Lower lobe of right lung (tissue), 2 donors: ENCODE measurements around the gene STIL. TPM values are rescaled to one million over a fixed set of nuclear protein-coding genes. Genes with fewer than 3 reads are reported as not detected.

ENCODE experiments used
- ATAC-seq, 2 donors: fragments of 200-7000 bp; cut with Tn5 transposase; one replicate each; pipeline ENCODE4 v1.9.1; 2020 to 2022; ENCODE audit warnings: mild to moderate bottlenecking in 2 of 2, moderate library complexity in 2 of 2
- DNase-seq: peaks from one replicate; pipeline ENCODE4 v3.0.0-alpha.2; 2020
- H3K27ac ChIP-seq: fragments of 200-600 bp; one replicate; pipeline ENCODE4 v1.8.0; 2022
- H3K27me3 ChIP-seq: fragments of 200-600 bp; one replicate; pipeline ENCODE4 v1.8.0; 2022; ENCODE audit warnings: low read depth
- H3K36me3 ChIP-seq: fragments of 200-600 bp; one replicate; pipeline ENCODE4 v1.8.0; 2022; ENCODE audit warnings: mild to moderate bottlenecking
- H3K4me1 ChIP-seq: fragments of 200-600 bp; one replicate; pipeline ENCODE4 v1.8.0; 2022
- H3K4me3 ChIP-seq: fragments of 200-600 bp; one replicate; pipeline ENCODE4 v1.8.0; 2022; ENCODE audit warnings: mild to moderate bottlenecking
- H3K9me3 ChIP-seq: fragments of 200-600 bp; one replicate; pipeline ENCODE4 v1.8.0; 2022
- intact Hi-C: fragments of 100-400 bp; cut with DNase I; formaldehyde crosslinking; loops from one replicate; pipeline ENCODE4 v1.11.0; 2022
- long read RNA-seq: library from polyadenylated mRNA; unstranded; transcript quantifications from one replicate; pipeline ENCODE4 v2.0.0, GENCODE V29; 2021
- total RNA-seq: library from RNA; stranded (reverse); fragmentation: NEBNext Ultra II Directional; extraction: Animal tissue kit (Norgen Biotek cat#: 25700); gene quantifications from one replicate; pipeline ENCODE4 v1.2.1, GENCODE V29; 2021
- TF ChIP-seq, protein P1 (sequence below): fragments of 200-600 bp; IDR thresholded peaks from one replicate; pipeline ENCODE4 v1.8.0; 2022; ENCODE audit warnings: antibody characterized with exemption, mild to moderate bottlenecking
- donor health status: DM: no; HTN: yes; CAD: no; lungs with severe emphysema.

Gene STIL
- 1.6 TPM for total RNA-seq
- long read RNA-seq, partial matches to known transcripts: 0 of 2 reads
- long read RNA-seq, other reads (novel, unspliced or antisense): 2 of 2 reads

DNA sequence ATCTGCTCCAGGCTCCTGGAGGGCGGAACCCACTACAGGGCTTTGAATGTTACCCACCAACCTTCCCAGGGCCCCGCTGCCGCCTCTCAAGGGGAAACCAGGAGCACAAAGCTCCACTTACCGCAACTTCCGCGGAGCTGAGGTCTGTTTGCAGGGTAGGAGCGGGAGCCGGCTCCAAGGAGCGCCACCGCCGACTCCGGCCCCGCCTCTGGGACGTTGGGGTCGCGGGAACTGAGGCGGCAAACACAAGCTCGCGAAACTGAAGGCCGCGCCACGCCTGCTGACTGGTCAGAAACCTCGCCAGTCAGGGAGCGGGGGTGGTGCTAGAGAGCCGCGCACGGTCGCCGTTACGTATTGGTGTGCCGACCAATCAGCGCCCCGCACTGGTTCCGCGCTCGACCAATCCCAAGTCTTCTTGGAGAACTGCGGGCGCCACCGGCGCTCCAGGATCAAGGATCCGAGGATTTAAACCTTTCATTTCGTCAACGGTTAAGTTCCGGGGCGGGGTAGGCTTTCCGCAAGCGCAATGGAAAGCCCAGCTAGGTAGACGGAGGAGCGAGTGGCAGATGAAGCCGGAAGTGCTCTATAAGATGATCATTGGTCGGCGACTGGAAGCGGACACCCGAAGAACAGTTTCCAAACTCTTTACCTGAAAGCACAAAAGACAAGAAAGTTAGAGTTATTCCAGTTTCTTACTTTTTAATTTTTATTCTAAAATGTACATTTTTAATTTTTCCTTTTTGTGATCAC lies at the start of gene STIL:
Gene STIL, minus strand, starts transcription at position 233 of the 750 bp plus-strand sequence. CDS start 3,828 bp downstream, outside the sequence.
- Histone ChIP-seq H3K4me3 (peak within 1 kb of the TSS; percentile 73), H3K9me3 (no peaks in the 10 kb centered on the region), H3K27ac (peak within 1 kb of the TSS; percentile 85), H3K36me3 (no peaks in the 10 kb centered on the region), H3K27me3 (no peaks in the 10 kb centered on the region), H3K4me1 (peaks cover 11% of the 10 kb centered on the region)
- TF ChIP-seq, protein P1, sequence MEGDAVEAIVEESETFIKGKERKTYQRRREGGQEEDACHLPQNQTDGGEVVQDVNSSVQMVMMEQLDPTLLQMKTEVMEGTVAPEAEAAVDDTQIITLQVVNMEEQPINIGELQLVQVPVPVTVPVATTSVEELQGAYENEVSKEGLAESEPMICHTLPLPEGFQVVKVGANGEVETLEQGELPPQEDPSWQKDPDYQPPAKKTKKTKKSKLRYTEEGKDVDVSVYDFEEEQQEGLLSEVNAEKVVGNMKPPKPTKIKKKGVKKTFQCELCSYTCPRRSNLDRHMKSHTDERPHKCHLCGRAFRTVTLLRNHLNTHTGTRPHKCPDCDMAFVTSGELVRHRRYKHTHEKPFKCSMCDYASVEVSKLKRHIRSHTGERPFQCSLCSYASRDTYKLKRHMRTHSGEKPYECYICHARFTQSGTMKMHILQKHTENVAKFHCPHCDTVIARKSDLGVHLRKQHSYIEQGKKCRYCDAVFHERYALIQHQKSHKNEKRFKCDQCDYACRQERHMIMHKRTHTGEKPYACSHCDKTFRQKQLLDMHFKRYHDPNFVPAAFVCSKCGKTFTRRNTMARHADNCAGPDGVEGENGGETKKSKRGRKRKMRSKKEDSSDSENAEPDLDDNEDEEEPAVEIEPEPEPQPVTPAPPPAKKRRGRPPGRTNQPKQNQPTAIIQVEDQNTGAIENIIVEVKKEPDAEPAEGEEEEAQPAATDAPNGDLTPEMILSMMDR: peak; percentile 31
- ATAC-seq (peak; percentile 100), DNase-seq (peak; percentile 99)
- intact Hi-C loops: no loop called here

DNA sequence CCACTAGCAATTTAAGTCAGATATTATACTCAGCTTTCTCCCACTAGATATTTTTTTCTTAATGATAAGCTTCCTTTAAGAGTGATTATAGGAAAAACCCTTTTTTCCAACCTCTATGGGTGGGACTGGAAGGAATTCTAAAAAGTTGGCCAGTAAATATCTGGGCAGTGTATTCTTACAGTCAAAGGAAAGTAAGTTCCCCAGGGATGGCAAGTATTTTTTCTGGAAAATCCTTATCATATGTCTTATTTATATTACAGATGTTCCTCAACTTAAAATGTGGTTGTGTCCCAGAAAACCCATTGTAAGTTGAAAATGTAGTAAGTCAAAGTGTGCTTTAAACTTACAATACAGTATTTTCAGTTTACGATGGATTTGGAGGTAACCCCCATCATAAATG lies 48.9 kb upstream of the STIL start:
- no peaks in the 10 kb centered on the region for H3K4me1 ChIP-seq
- DNase-seq (no peak), ATAC-seq (no peak)
- H3K36me3 ChIP-seq: no peaks in the 10 kb centered on the region
- no peaks in the 10 kb centered on the region for H3K9me3 ChIP-seq
- TF ChIP-seq, protein P1: no peak
- no peak overlapping the region for H3K27ac ChIP-seq
- no peaks in the 10 kb centered on the region for H3K27me3 ChIP-seq
- no peak overlapping the region for H3K4me3 ChIP-seq
- intact Hi-C loops: no loop called here

DNA sequence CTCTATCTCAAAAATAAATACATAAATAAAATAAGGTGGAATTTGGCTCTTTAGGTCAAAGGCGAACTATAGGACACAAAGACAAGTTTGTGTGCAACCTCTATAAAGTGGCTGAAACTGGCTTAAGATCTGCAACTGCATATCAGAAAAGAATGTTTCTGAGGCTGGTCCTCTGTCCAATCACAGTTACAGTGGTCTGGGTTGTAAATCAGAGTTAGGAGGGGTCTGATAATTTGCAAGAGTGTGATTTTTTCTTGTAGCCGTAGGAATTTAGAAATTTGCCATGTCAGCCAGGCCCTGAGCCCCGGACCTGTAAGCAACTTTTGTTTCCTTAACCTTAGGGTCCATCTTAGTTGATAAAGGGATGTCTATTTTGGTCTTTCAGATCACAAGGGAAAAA lies 47.4 kb upstream of the STIL start:
- no peaks in the 10 kb centered on the region for H3K36me3 ChIP-seq
- intact Hi-C loops: no loop called here
- no peak for ATAC-seq
- H3K27me3 ChIP-seq: no peaks in the 10 kb centered on the region
- no peaks in the 10 kb centered on the region for H3K4me1 ChIP-seq
- no peak overlapping the region for H3K27ac ChIP-seq
- no peak overlapping the region for H3K4me3 ChIP-seq
- TF ChIP-seq, protein P1: no peak
- no peaks in the 10 kb centered on the region for H3K9me3 ChIP-seq
- DNase-seq: no peak

DNA sequence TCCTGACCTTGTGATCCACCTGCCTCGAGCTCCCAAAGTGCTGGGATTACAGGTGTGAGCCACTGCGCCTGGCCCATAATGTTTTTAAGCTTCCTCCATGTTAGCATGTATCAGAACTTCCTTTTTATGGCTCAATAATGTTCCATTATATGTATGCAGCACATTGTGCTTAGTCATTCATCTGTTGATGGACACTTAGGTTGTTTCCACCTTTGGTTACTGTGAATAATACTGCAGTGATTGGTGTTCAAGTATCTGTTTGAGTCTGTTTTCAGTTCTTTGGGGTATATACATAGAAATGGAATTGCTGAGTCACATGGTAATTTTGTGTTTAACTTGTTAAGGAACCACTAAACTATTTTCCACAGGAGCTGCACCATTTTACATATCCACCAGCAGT lies 37.4 kb upstream of the STIL start:
- Histone ChIP-seq H3K4me1 (no peaks in the 10 kb centered on the region), H3K36me3 (peaks cover 4% of the 10 kb centered on the region), H3K9me3 (no peaks in the 10 kb centered on the region), H3K4me3 (no peak overlapping the region), H3K27me3 (no peaks in the 10 kb centered on the region), H3K27ac (no peak overlapping the region)
- intact Hi-C loops: no loop called here
- no peak for DNase-seq
- TF ChIP-seq, protein P1: no peak
- ATAC-seq: no peak

DNA sequence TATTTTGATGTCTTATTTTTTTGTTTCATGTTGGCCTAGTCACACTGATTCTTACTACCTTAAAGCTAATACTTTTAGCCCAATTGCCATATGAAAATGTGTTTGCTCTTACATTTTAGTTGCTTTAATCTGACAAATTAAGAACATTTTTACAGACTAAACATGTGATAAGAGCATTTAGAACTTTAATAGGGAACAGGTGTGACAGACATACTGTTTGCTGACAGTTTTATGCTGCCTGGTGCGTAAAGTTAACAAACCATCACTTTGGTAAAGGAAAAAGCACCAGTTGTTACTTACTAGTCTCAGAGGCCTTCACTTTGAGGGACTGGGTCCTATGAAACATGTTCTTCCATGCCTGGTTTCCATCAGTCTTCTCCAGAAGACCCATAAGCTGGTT lies 34.3 kb upstream of the STIL start:
- no peaks in the 10 kb centered on the region for H3K9me3 ChIP-seq
- H3K36me3 ChIP-seq: peaks cover 4% of the 10 kb centered on the region
- H3K4me1 ChIP-seq: no peaks in the 10 kb centered on the region
- no peak overlapping the region for H3K4me3 ChIP-seq
- no peaks in the 10 kb centered on the region for H3K27me3 ChIP-seq
- DNase-seq (no peak), ATAC-seq (no peak)
- no peak overlapping the region for H3K27ac ChIP-seq
- intact Hi-C loops: no loop called here
- TF ChIP-seq, protein P1: no peak
